Choroid plexus epithelial cell (primary cell): Measurements from ENCODE around the gene CUEDC1.

Experiments
- DNase-seq: peaks from one replicate; pipeline ENCODE4 v3.0.0-alpha.2; 2010; ENCODE audit warnings: low read depth
- H3K4me3 ChIP-seq: 2 replicates; pipeline ENCODE4 v1.5.1; 2011; ENCODE audit warnings: low read depth, mild to moderate bottlenecking, control low read depth, low read length, moderate library complexity
- TF ChIP-seq, protein P1 (sequence below): conservative IDR thresholded peaks from 2 replicates; pipeline ENCODE4 v1.5.1; 2011; ENCODE audit warnings: low read depth, mild to moderate bottlenecking, control low read depth, inconsistent platforms, low read length, moderate library complexity

CUEDC1 gene

DNA sequence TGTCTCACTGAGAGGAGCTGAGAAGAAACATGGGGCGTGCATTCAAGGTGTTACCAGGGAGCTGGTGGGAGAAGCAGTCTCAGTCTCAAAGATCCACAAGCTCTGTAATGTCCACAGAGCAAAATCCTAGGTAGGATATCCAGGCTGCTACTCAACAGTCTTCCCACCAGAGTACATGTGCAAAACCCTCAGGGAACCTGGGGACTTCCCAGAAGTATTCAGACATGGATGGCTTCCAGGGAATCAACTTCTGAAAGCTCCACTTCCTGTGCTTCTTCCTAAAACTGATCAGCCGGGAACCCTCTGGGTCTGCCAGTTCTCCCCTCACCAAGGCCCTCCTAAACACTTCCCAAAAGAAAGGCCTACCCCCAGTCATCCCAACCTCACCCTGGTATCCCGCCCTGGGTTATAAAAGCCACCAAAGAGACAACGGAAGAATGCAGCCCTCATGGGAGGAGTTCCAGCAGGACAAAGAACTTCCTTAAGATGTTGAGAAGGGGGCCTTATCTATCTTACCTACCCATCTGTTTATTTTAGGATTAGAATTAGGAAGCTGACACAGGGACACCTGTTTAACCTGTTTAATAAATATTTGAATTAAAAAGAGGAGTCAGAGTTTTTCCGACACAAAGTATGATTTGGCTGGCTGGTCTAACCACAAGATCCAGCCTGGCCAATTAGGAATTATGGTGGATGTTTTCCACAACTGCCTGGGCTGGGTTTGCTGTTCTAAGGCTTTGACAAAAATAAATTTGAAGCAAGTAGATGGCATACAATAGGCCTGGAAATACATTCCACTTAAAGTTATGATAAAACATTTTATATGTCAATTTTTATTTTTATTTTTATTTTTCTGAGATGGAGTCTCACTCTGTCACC is 37.0 kb downstream of the CUEDC1 start:
- TF ChIP-seq, protein P1, sequence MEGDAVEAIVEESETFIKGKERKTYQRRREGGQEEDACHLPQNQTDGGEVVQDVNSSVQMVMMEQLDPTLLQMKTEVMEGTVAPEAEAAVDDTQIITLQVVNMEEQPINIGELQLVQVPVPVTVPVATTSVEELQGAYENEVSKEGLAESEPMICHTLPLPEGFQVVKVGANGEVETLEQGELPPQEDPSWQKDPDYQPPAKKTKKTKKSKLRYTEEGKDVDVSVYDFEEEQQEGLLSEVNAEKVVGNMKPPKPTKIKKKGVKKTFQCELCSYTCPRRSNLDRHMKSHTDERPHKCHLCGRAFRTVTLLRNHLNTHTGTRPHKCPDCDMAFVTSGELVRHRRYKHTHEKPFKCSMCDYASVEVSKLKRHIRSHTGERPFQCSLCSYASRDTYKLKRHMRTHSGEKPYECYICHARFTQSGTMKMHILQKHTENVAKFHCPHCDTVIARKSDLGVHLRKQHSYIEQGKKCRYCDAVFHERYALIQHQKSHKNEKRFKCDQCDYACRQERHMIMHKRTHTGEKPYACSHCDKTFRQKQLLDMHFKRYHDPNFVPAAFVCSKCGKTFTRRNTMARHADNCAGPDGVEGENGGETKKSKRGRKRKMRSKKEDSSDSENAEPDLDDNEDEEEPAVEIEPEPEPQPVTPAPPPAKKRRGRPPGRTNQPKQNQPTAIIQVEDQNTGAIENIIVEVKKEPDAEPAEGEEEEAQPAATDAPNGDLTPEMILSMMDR = no peak
- H3K4me3 ChIP-seq = no peak overlapping the region
- peak; percentile 61 for DNase-seq

DNA sequence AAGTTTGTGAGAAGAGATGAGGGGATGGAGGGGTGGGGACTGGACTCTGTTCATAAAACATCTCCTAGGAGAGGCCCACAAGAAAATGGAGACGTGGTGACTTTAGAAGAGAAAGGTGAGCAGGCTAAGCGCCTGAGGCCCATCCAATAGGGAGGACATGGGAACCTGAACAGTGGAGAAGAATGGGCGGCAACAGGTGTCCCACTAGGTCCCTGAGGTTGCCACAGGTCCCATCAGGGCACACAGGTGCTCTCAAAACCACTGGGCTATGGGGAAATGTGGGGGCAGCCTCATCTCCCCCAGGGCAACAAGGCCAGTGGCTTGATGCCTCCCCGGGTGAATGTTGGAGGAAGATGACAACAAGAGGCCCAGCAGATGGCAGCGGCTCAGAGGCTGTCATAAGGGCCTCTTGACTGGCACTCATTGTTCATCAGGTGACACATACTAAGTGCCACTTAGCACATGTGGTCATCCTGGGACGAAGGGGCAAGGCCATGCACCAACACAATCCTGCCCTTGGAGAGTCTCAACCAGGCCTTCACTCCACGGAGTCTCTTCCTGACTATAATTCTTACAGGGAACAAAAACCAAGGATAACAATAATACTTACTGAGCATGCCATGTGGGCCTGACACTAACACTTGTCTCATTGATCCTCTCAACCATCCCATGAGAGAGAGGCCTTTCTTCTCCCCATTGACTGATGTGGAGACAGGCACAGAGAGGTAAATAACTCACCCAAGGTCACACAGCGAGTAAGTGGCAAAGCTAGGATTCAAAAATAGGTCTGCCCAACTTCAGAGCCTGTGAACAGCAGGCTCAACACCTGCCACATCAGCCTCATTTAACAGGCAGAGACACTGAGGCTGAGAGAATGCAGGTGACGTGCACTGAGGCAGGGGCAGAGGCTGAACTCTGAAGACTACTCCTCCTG is 38.0 kb downstream of the CUEDC1 start:
- no peak overlapping the region for H3K4me3 ChIP-seq
- TF ChIP-seq, protein P1 = no peak
- no peak for DNase-seq

DNA sequence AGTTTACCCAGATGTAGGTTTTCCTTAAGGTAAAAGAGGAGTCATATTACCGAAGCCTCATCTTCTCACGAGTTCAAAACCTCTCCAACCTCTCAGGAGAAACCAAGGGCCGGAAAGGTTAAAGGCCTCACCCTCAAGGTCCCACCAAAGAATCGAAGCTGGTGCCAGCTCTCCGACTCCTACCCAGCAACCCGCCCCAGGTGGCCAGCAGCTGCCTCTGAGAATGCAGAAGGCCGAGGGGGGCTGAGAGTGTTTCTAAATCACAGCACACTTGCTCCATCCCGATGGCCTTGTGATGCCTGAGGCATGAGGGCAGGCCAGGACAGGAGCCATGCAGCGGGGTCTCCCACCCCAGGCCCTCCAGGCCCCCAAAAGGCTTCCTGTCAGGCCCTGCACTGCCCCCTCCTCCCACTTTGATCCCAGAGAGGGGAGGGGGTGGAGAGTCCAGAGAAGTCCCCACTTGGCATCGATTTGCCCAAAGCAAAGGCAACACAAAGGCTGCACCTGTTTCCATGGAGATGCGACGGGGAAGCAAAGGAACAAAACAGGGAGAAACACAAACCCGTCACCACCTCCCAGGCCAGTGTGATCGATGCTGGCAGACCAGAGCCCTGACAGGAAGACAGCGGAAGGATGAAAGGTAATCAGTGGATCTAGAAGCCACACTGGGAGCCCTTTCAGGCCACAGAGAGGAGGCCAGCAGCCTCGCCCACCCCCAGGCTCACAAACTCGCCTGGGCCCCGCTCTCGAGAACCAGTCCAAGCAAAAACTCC is 39.0 kb downstream of the CUEDC1 start:
- TF ChIP-seq, protein P1 = no peak
- no peak for DNase-seq
- H3K4me3 ChIP-seq = no peak overlapping the region

DNA sequence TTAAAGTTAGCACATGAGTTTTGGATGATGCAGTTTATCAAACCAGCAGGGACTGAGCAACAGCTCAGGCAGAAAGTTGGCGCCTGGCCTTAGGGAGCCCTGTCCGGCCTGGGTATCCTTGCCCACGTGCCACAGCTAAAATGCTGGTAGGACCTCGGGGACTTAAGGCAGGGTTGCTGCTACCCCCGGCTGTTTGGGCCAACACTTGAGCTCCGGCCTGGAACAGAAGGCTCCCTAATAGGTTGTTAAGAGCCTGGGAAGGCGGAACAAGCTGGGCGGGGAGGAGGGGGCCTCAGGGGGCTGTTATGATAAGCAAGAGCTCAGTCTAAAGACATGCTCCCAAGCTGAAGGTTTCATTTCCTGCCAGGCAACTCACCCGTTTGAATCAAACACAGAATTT is 39.7 kb downstream of the CUEDC1 start:
- TF ChIP-seq, protein P1 = no peak
- no peak overlapping the region for H3K4me3 ChIP-seq
- DNase-seq = no peak

DNA sequence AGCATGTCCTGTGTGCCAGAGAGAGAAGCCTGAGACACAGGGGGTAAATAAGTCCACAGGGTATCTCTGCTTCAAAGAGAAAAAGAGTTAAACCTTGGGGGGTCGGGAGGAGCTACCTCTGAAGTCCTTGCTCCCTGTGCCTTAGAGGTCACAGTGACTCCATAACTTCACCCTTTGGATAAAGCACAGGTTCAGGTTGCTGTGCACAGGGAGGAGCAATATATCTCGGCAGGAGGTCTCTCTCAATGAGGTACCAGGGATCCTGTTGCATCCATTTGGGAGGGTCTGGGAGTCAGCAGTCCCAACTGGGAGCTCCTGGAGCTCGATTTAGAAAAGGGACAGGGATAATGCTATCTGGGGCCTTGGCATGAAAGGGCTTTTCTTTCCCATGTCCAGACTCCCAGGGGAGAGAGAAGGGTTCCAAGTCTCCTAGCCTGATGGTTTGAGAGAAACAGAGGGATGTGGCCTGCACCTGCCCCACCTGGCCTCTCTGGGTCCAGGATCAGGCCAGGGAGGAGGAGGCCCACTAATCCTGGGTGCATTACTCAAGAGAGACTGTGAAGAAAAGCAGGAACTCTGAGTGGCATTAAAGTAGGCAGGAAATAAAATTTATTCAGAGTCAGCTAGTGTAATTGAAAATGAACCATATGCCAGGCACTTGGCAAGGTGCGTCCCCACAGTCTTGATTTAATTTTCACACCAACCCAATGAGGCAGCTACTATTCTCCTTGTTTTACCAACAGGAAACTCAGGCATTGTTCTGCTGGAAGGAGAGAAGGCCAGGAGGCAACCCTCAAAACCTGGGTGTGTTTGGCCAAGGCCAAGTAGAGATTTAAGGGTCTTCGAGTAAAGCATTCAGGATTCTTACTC is 40.7 kb downstream of the CUEDC1 start:
- H3K4me3 ChIP-seq = no peak overlapping the region
- no peak for DNase-seq
- TF ChIP-seq, protein P1 = no peak
